Lung (tissue), 12 donors: ENCODE results near the gene TBX1. TPM values are rescaled to one million over a fixed set of nuclear protein-coding genes. Genes with fewer than 3 reads are reported as not detected.

Experiments used
- ATAC-seq: fragments of 200-7000 bp; cut with Tn5 transposase; one replicate; pipeline ENCODE4 v1.9.1; 2020; ENCODE audit warnings: moderate number of reproducible peaks; ENCODE audit not compliant: insufficient read depth, low FRiP score
- DNase-seq, 3 donors: peaks; one replicate each; pipeline ENCODE4 v3.0.0-alpha.2; 2013 to 2017
- H3K27ac ChIP-seq, 2 donors: one replicate each; pipeline ENCODE4 v1.5.1; 2013; ENCODE audit warnings: mild to moderate bottlenecking in 2 of 2, moderate library complexity in 2 of 2, control low read depth in 1 of 2, inconsistent platforms in 1 of 2, low read depth in 1 of 2, low read length in 1 of 2
- H3K27me3 ChIP-seq, 3 donors: one replicate each; pipeline ENCODE4 v1.5.1; 2013; ENCODE audit warnings: low read length in 2 of 3; ENCODE audit not compliant: control insufficient read depth in 3 of 3, insufficient read depth in 3 of 3
- H3K36me3 ChIP-seq, 4 donors: one replicate each; pipeline ENCODE4 v1.5.1; 2013; ENCODE audit warnings: low read length in 4 of 4, mild to moderate bottlenecking in 1 of 4, moderate library complexity in 1 of 4; ENCODE audit not compliant: control insufficient read depth in 4 of 4, insufficient read depth in 4 of 4
- H3K4me1 ChIP-seq, 5 donors: one replicate each; pipeline ENCODE4 v1.5.1; 2013; ENCODE audit warnings: low read length in 5 of 5, mild to moderate bottlenecking in 2 of 5, moderate library complexity in 1 of 5; ENCODE audit not compliant: control insufficient read depth in 5 of 5, insufficient read depth in 5 of 5
- H3K4me3 ChIP-seq: one replicate; pipeline ENCODE4 v1.5.1; 2013; ENCODE audit warnings: mild to moderate bottlenecking, control low read depth, moderate library complexity
- H3K9ac ChIP-seq, 2 donors: one replicate each; pipeline ENCODE4 v1.5.1; 2013; ENCODE audit warnings: low read length in 2 of 2, control low read depth in 1 of 2; ENCODE audit not compliant: insufficient read depth in 1 of 2
- H3K9me3 ChIP-seq, 4 donors: one replicate each; pipeline ENCODE4 v1.5.1; 2013; ENCODE audit warnings: low read length in 3 of 4, mild to moderate bottlenecking in 1 of 4, moderate library complexity in 1 of 4; ENCODE audit not compliant: control insufficient read depth in 4 of 4, insufficient read depth in 3 of 4
- CTCF ChIP-seq: IDR thresholded peaks from 2 replicates; pipeline ENCODE4 v1.5.1; 2012; ENCODE audit warnings: mild to moderate bottlenecking; ENCODE audit errors: control extremely low read depth, extremely low read depth
- WGBS, 2 donors: extraction: QIAGEN DNeasy Blood & Tissue Kit; methylation state at CpG; one replicate each; pipeline ENCODE4 v1.1.7; 2013; 5-methylcytosine and 5-hydroxymethylcytosine counted together
- polyA plus RNA-seq, 2 donors: library from polyadenylated mRNA; stranded (reverse); fragments of 200-250 nt; gene quantifications; one replicate each; pipeline ENCODE4 v1.2.1, GENCODE V29; 2013
- total RNA-seq, 2 donors: library from RNA; depleted of rRNA in 1 of 2; stranded (reverse); fragments of >200 nt in 1 of 2; gene quantifications; one replicate each; pipeline ENCODE4 v1.2.1, GENCODE V29; 2014 to 2021
- donor health status: control.
- donor health status: control.
- donor health status: Bipolar disorder and iron deficiency.
- donor health status: healthy.
- donor health status: DM: yes; HTN: yes; CAD: no.

The TBX1 gene
- total and polyA plus RNA-seq, 4 donors, result 2.3 to 19.3 (median 4.5) TPM

- 87 to 91% methylated on average over 13 of the region's 13 CpGs for WGBS, 2 donors
- DNase-seq (no peak), ATAC-seq (no peak)
- Histone ChIP-seq H3K27me3 (no peaks in the 10 kb centered on the region), H3K36me3 (no peaks in the 10 kb centered on the region), H3K9ac (no peak overlapping the region), H3K9me3 (no peaks in the 10 kb centered on the region), H3K4me1 (peaks cover 0 to 21% (median 0%) of the 10 kb centered on the region in 5 donors), H3K27ac (no peak overlapping the region), H3K4me3 (no peak overlapping the region)
- TF ChIP-seq CTCF, result no peak
Measured at GRCh38 chr22:19744350-19745006, 16.1 kb upstream of the TBX1 start.

GRCh38 chr22:19745155-19746101 lies 15.2 kb upstream of the TBX1 start:
- ATAC-seq (no peak), DNase-seq (peak in 1 of 3 donors; percentile 37)
- Histone ChIP-seq H3K4me1 (peaks cover 0 to 21% (median 0%) of the 10 kb centered on the region in 5 donors), H3K27ac (no peak overlapping the region), H3K27me3 (no peaks in the 10 kb centered on the region), H3K36me3 (no peaks in the 10 kb centered on the region), H3K9ac (no peak overlapping the region), H3K9me3 (no peaks in the 10 kb centered on the region), H3K4me3 (no peak overlapping the region)
- 71 to 83% methylated on average over 22 to 24 of the region's 24 CpGs for WGBS, 2 donors
- TF ChIP-seq CTCF, result no peak

GRCh38 chr22:19746726-19747125 lies 13.9 kb upstream of the TBX1 start:
- DNase-seq, result no peak
- Histone ChIP-seq H3K4me3 (no peak overlapping the region), H3K4me1 (peaks cover 0 to 23% (median 0%) of the 10 kb centered on the region in 5 donors), H3K27me3 (no peaks in the 10 kb centered on the region), H3K36me3 (no peaks in the 10 kb centered on the region), H3K27ac (no peak overlapping the region), H3K9ac (no peak overlapping the region), H3K9me3 (no peaks in the 10 kb centered on the region)
- no peak for ATAC-seq
- no peak for TF ChIP-seq CTCF
- 91 to 93% methylated on average over 11 to 13 of the region's 13 CpGs for WGBS, 2 donors
